Nephron (organoid): ENCODE data around the gene ATP6V0C.
A peak's percentile ranks its signal among the peaks of the same experiment; 100 is the strongest.
"Not testable (repeated sequence)": the region's sequence is repeated elsewhere in the genome, so short reads cannot be mapped to it uniquely, and the experiment has no call there.

Source experiments
- H3K27ac Mint-ChIP-seq, 3 experiments: 2 replicates each; pipeline ENCODE4 v1.8.0; 2020; ENCODE audit warnings: mixed read lengths in 3 of 3, mild to moderate bottlenecking in 2 of 3, moderate library complexity in 1 of 3
- H3K27me3 Mint-ChIP-seq: 2 replicates; pipeline ENCODE4 v1.8.0; 2021; ENCODE audit warnings: low read depth, mild to moderate bottlenecking, moderate library complexity, mixed read lengths
- H3K36me3 Mint-ChIP-seq: 2 replicates; pipeline ENCODE4 v1.8.0; 2020; ENCODE audit warnings: low read depth, mixed read lengths
- H3K4me1 Mint-ChIP-seq: 2 replicates; pipeline ENCODE4 v1.8.0; 2020; ENCODE audit warnings: mixed read lengths
- H3K4me3 Mint-ChIP-seq, 3 experiments: 2 replicates each; pipeline ENCODE4 v1.8.0; 2020; ENCODE audit warnings: mild to moderate bottlenecking in 3 of 3, mixed read lengths in 3 of 3, moderate library complexity in 2 of 3
- H3K9me3 Mint-ChIP-seq: 2 replicates; pipeline ENCODE4 v1.8.0; 2020; ENCODE audit warnings: mixed read lengths
- CTCF ChIP-seq, 3 experiments: fragments of 200-600 bp; sonication (generic); IDR thresholded peaks; one replicate each; pipeline ENCODE4 v1.5.0; 2021; ENCODE audit warnings: antibody characterized with exemption in 3 of 3; ENCODE audit not compliant: unreplicated experiment in 3 of 3

ATP6V0C gene

GRCh38 chr16:2532494-2533141 lies 18.9 kb downstream of the ATP6V0C start:
- Mint-ChIP-seq H3K27ac (peak overlapping the region; percentile 83 to 96 (median 88)), H3K4me1 (peaks cover 5% of the 10 kb centered on the region), H3K4me3 (peak overlapping the region; percentile 91 to 94 (median 91)), H3K36me3 (no peaks in the 10 kb centered on the region), H3K27me3 (no peaks in the 10 kb centered on the region), H3K9me3 (no peaks in the 10 kb centered on the region)
- no peak for TF ChIP-seq CTCF (IDR thresholded peaks at IDR 0.05; ENCODE audit: unreplicated experiment in 3 of 3)

GRCh38 chr16:2533142-2533755 lies 19.5 kb downstream of the ATP6V0C start:
- H3K4me3 Mint-ChIP-seq, result peak overlapping the region; percentile 91 to 94 (median 91)
- H3K27ac Mint-ChIP-seq, result peak overlapping the region; percentile 83 to 96 (median 88)
- not testable (repeated sequence) for H3K9me3 Mint-ChIP-seq, H3K4me1 Mint-ChIP-seq, H3K36me3 Mint-ChIP-seq, H3K27me3 Mint-ChIP-seq

- H3K27ac Mint-ChIP-seq, result peak overlapping the region in 2 of 3 experiments; percentile 21 to 39
- H3K9me3 Mint-ChIP-seq, result no peaks in the 10 kb centered on the region
- peak overlapping the region; percentile 71 to 79 (median 74) for H3K4me3 Mint-ChIP-seq
- no peaks in the 10 kb centered on the region for H3K27me3 Mint-ChIP-seq
- H3K4me1 Mint-ChIP-seq, result peaks cover 9% of the 10 kb centered on the region
- no peaks in the 10 kb centered on the region for H3K36me3 Mint-ChIP-seq
- TF ChIP-seq CTCF (IDR thresholded peaks at IDR 0.05; ENCODE audit: unreplicated experiment in 3 of 3), result no peak
Measured at GRCh38 chr16:2533912-2534311, 20.2 kb downstream of the ATP6V0C start.

- not testable (repeated sequence) for H3K9me3 Mint-ChIP-seq, H3K36me3 Mint-ChIP-seq, H3K27me3 Mint-ChIP-seq
- peak overlapping the region in 2 of 3 experiments; percentile 21 to 39 for H3K27ac Mint-ChIP-seq
- peak overlapping the region; percentile 71 to 79 (median 74) for H3K4me3 Mint-ChIP-seq
- peaks cover 12% of the 10 kb centered on the region for H3K4me1 Mint-ChIP-seq
Measured at GRCh38 chr16:2534335-2534734, 20.6 kb downstream of the ATP6V0C start.

- no peak for TF ChIP-seq CTCF (IDR thresholded peaks at IDR 0.05; ENCODE audit: unreplicated experiment in 3 of 3)
- H3K9me3 Mint-ChIP-seq, result no peaks in the 10 kb centered on the region
Measured at GRCh38 chr16:2535625-2536013, 21.9 kb downstream of the ATP6V0C start.

GRCh38 chr16:2537451-2538379 lies 24.0 kb downstream of the ATP6V0C start, which contains the start of gene PDPK1:
TSS of gene PDPK1 (plus strand) at chr16:2538021. CDS start at chr16:2538113, 92 bp downstream.
- peaks cover 31% of the 10 kb centered on the region for H3K4me1 Mint-ChIP-seq
- no peaks in the 10 kb centered on the region for H3K36me3 Mint-ChIP-seq
- H3K27ac Mint-ChIP-seq, result peak within 1 kb of the TSS; percentile 73 to 85 (median 76)
- no peak for TF ChIP-seq CTCF (IDR thresholded peaks at IDR 0.05; ENCODE audit: unreplicated experiment in 3 of 3)
- H3K27me3 Mint-ChIP-seq, result no peaks in the 10 kb centered on the region
- H3K4me3 Mint-ChIP-seq, result peak within 1 kb of the TSS; percentile 85 to 89 (median 88)
- no peaks in the 10 kb centered on the region for H3K9me3 Mint-ChIP-seq

More at GRCh38 chr16:2535625-2536013, 21.9 kb downstream of the ATP6V0C start:
- H3K27me3 Mint-ChIP-seq, result no peaks in the 10 kb centered on the region
- H3K4me1 Mint-ChIP-seq, result peaks cover 25% of the 10 kb centered on the region
- H3K27ac Mint-ChIP-seq, result peak overlapping the region in 1 of 3 experiments; percentile 44
- peak overlapping the region; percentile 56 to 75 (median 72) for H3K4me3 Mint-ChIP-seq
- no peaks in the 10 kb centered on the region for H3K36me3 Mint-ChIP-seq

GRCh38 chr16:2539192-2539844 lies 25.6 kb downstream of the ATP6V0C start:
- H3K27me3 Mint-ChIP-seq, H3K9me3 Mint-ChIP-seq, H3K36me3 Mint-ChIP-seq: not testable (repeated sequence)
- peak overlapping the region in 1 of 3 experiments; percentile 13 for H3K27ac Mint-ChIP-seq
- H3K4me3 Mint-ChIP-seq, result peak overlapping the region; percentile 80 to 87 (median 85)
- peaks cover 28% of the 10 kb centered on the region for H3K4me1 Mint-ChIP-seq
